GM19240 (cell line): ENCODE data around the gene HCN1.

ENCODE experiments used
- DNase-seq: peaks from one replicate; pipeline ENCODE4 v3.0.0; 2011; ENCODE audit warnings: low spot score; ENCODE audit not compliant: insufficient read length

HCN1 gene

GRCh38 chr5:45295231-45295630 is 400.9 kb downstream of the HCN1 start:
- no peak for DNase-seq

GRCh38 chr5:45288746-45289145 is 407.4 kb downstream of the HCN1 start:
- DNase-seq: no peak

- no peak for DNase-seq
Observed at GRCh38 chr5:45284436-45284835, 411.7 kb downstream of the HCN1 start.

GRCh38 chr5:45281081-45281480 is 415.1 kb downstream of the HCN1 start:
- DNase-seq: no peak

GRCh38 chr5:45279109-45279508 is 417.1 kb downstream of the HCN1 start:
- no peak for DNase-seq

GRCh38 chr5:45277860-45278259 is 418.3 kb downstream of the HCN1 start:
- no peak for DNase-seq

GRCh38 chr5:45274241-45274640 is 421.9 kb downstream of the HCN1 start:
- no peak for DNase-seq

GRCh38 chr5:45271626-45272025 is 424.6 kb downstream of the HCN1 start:
- no peak for DNase-seq

GRCh38 chr5:45264447-45264846 is 431.7 kb downstream of the HCN1 start:
- DNase-seq: no peak

GRCh38 chr5:45262061-45262590 is 434.1 kb downstream of the HCN1 start:
- no peak for DNase-seq

GRCh38 chr5:45261125-45261524 is 435.1 kb downstream of the HCN1 start:
- DNase-seq: no peak

- no peak for DNase-seq
Observed at GRCh38 chr5:45260292-45260691, 435.9 kb downstream of the HCN1 start.

- DNase-seq: no peak
Observed at GRCh38 chr5:45252978-45253377, 443.2 kb downstream of the HCN1 start.

- DNase-seq: no peak
Observed at GRCh38 chr5:45252541-45252940, 443.6 kb downstream of the HCN1 start.

GRCh38 chr5:45225571-45226031 is 470.6 kb downstream of the HCN1 start:
- DNase-seq: no peak

- no peak for DNase-seq
Observed at GRCh38 chr5:45205403-45205961, 490.7 kb downstream of the HCN1 start.
